NCI-H2107 (cell line): ENCODE results near the gene TAS2R5.
"Not testable (repeated sequence)": the region's sequence is repeated elsewhere in the genome, so short reads cannot be mapped to it uniquely, and the experiment has no call there.

Source experiments
- DNase-seq: peaks from one replicate; lab custom pipeline; 2025; lab: John Stamatoyannopoulos, UW

TAS2R5 gene, protein sequence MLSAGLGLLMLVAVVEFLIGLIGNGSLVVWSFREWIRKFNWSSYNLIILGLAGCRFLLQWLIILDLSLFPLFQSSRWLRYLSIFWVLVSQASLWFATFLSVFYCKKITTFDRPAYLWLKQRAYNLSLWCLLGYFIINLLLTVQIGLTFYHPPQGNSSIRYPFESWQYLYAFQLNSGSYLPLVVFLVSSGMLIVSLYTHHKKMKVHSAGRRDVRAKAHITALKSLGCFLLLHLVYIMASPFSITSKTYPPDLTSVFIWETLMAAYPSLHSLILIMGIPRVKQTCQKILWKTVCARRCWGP

DNA sequence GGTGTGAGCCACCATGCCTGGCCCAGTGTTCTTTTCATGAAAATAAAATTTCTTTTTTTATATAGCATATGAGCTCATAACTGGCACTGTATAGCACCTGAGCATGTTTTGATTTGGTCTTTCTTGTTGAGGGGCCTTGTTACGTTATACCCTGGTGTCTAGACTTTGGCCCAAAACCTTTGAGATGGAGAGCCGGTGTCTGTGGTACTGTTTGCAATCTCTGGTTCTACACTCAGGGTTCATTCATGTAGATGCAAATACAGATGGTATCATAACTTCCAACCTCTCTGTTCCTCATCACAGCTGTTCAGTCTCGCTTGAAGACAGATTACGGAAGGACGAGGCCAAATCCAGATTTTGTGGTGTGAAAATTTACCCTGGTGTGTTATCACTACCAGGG lies at the start of gene TAS2R5:
Gene TAS2R5, plus strand, starts transcription at position 301 of the 400 bp plus-strand sequence. CDS start 145 bp downstream, outside the sequence.
- no peak for DNase-seq

DNA sequence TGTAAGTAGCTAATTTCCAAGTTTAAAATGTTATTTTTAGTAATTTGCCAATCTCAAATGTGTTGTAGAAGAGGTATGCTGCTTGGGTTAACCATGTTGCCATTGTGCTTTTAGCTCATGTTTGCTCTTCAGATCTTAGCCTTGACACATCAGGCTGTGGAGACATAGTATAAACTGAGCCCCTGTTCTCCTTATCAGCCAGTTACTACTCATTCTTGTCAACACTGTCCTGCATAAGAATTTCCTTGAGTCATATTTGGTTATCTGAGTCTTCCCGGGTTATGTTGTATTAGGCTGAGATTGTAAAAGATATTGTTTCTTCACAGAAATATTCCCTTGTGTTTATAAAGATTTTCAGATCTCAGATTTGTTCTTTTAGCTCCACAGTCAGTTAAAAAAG lies 47.8 kb upstream of the TAS2R5 start:
- no peak for DNase-seq

DNA sequence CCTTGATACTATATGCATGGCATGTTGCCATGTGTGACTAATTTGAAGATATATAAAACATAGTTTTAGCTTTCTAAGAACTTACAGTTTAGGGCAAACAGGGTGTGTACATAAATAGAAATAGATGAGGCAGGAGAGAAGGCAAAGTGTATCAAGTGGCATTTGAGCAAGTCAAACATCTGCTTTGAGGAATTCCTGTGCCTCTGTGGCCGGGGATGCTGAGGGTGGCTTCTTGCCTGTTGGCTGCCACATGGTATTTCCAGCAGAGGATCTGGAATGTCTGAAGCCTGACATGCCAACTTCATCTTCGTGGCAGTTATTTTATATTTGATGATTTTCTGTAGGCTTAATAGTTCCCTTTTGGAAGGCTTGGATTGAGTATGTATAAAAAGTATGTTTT lies 45.9 kb upstream of the TAS2R5 start:
- DNase-seq = no peak

DNA sequence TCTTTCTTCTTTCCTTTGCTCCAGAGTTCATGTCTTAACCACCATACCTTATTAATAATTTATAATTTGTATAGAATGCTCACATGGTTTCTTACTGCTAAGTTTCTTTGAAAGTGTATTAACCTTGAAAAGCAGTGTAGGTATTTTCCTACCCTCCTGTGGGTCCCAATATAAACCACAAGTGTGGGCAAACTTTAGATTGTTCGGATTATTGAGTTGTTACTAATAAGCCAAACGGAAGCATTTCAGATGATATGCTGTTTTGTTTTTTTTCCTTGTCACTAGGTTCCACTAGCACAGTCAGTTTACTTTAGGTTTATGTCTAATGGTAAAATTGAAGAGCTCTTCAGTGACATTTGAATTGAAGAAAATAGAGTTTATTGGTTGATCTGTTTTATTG lies 41.6 kb upstream of the TAS2R5 start:
- DNase-seq = no peak

DNA sequence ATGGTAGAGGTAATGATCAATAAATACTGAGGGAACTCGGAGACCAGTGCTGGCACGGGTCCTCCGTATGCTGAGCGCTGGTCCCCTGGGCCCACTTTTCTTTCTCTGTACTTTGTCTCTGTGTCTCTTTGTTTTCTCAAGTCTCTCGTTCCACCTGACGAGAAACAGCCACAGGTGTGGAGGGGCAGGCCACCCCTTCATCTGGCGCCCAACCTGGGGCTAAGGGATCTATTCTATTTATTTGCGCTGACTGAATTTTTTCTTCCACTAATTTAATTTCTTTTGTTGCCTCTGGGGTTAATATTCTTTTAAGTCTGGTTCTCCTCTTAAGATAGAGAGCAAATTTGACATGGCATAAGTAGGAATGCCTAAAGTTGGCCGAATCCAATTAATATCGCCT lies 38.1 kb upstream of the TAS2R5 start:
- not testable (repeated sequence) for DNase-seq

DNA sequence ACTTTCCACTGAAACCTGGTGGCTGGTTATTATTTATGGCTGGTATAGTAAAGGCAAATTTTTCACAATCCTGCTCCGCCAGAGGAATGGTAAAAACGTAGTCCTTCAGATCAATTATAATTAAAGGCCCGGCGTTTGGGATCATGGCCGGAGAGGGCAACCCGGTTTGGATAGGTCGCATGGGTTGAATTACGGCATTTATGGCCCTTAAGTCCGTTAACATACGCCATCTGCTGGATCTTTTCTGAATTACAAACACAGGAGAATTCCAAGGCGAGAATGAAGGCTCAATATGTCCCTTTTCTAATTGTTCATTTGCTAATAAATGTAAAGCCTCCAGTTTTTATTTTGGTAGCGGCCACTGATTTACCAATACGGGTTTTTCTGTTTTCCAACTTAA lies 37.4 kb upstream of the TAS2R5 start:
- no peak for DNase-seq

DNA sequence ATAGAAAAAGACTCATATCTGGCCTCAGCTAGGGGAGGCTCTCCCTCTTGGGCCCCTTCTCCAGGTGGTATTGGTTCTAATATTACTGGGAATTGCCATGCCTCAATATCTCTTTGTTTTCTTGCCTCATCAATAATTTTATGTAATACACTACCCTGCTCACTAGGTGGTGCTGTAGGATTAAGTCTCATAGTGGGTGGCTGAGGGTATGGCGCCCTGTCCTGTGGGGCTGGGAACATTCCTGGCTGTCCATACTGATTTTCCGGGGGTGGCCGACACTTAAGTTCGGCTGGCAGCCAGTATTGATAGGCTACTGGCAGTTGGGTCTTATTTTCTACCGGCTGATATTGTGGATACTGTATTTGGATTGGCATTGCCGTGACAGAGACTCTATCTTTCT lies 35.1 kb upstream of the TAS2R5 start:
- DNase-seq = no peak

DNA sequence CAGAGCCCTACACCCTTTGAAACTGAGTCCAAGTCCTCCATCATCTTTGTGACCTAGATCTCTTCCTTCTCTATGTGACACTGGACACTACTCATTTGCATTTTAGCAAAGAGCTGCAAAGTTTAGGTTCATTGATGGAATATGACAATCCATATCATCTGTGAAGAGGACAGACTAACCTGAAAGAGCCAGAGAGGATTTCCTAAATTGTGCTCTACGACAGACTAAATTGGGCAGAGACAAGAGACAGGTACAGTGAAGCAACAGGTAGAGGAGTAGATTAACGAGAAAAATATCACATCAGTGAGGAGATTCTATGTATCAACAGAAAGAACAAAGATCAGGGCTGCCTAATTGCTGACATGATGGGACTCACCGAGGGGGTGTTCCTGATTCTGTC lies 26.2 kb upstream of the TAS2R5 start, which contains the start of gene TAS2R3:
Gene TAS2R3, plus strand, starts transcription at position 301 of the 400 bp plus-strand sequence. Its CDS starts 62 bp downstream, at position 363.
- DNase-seq = no peak

DNA sequence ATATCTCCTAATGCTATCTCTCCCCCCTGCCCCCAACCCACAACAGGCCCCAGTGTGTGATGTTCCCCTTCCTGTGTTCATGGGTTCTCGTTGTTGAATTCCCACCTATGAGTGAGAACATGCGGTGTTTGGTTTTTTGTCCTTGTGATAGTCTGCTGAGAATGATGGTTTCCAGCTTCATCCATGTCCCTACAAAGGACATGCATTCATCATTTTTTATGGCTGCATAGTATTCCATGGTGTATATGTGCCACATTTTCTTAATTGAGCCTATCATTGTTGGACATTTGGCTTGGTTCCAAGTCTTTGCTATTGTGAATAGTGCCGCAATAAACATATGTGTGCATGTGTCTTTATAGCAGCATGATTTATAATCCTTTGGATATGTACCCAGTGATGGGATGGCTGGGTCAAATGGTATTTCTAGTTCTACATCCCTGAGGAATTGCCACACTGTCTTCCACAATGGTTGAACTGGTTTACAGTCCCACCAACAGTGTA lies 19.9 kb upstream of the TAS2R5 start:
- not testable (repeated sequence) for DNase-seq

DNA sequence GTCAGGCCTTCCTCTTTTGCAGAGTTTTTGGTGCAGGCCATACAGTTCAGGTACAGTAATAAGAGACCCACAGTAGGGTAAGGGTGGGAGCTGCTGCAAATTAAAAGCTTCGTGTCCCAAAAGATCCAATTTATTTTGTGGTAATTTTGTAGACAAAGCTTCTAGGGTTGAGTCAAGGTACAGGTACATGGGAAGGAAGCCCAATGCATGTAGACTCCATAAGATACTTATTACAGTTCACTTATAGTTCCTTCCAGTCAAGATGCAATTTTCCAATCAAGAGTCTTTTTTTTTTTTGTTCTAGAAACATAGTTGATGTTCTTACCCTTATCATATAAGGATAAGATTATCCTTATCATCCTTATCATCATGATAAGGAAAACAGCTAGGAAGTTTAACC lies 13.6 kb upstream of the TAS2R5 start, which contains the start of gene TAS2R4:
Gene TAS2R4, plus strand, starts transcription at position 301 of the 400 bp plus-strand sequence. CDS start 1,815 bp downstream, outside the sequence.
- DNase-seq = no peak

DNA sequence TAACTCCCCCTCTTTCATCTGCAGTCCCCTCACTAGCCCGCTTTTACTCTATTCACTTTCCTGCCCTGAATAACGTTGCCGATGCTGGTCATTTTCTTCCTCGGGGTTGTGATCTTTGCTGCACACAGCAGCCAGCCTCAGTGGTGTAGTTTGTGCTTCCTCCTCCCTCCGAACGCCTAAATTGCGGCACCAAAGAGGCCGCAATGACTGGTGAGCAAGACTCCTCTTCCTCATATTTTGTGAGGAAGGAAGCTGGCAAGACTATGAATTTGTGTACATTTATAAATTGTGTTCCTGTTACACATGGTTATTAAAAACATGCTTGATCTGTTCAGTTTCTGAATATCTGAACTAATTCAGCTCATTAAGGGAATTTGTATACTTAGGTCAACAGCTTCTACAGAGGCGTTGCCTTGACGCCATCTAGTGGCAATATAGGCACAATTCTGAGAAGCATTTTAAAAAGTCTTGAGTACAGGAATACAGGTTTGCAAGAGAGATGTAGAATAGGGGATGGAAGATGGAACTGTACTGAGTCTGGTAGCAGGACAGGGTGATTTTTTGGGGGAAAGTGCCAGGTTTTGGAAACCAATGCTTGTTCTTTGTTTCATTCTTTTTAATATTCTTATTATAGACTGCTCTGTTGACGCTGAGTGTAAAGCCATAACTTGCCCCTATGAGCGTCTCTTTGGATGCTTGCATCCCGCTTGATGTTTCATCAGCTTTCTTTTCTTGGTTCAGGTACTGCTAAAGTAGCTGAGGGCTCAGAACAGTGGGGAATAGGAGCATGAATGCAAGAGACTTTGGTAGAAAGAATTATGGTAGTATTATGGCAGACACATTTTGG lies 4.1 kb upstream of the TAS2R5 start:
- DNase-seq = peak; percentile 34

DNA sequence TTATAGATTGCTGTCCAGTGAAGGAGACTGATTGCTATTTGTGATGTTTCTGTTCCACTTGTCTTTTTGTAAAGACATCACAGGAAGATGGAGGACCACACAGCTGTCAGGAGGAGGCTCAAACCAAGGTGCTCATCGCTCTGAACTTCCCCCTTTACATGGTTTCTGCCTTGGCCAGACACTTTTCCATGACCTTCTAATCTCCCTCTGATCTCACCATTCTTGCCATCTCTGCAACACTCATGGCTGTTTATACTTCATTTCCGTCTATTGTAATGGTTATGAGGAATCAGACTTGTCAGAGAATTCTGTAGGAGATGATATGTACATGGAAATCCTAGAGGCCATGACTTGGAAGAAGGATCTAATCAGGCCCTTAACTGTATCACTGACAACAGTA lies 1.7 kb upstream of the TAS2R5 start:
- no peak for DNase-seq

DNA sequence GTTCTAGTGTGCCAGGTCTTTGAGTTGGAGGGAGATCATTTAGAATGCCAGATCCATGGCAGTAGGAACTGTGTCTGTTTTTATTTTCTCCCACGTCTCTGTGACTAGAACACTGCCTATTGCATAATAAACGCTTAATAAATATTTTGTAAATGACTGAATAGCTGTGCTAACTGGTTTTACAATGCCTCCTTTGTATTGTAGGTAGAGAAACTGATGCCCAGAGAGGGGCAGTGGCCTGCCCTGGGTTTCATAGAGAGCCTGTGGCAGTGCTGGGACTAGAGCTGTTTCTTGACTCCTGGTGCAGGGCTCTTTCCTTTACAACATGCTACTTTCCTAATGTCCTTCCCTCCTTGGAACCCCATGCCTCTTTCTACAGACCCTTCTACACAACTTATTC lies 2.5 kb downstream of the TAS2R5 start:
- DNase-seq = no peak

DNA sequence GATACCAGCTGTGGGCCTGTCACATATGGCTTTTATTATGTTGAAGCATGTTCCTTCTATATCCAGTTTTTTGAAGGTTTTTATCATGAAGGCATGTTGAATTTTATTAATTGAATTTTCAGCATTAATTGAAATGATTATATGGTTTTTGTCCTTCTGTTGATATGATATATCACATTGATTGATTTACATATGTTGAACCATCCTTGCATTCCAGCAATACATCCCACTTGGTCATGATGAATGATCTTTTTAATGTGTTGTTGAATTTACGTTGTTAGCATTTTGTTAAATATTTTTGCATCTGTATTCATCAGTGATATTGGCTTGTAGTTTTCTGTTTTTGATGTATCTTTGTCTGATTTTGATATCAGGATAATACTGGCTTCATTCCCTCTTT lies 30.1 kb downstream of the TAS2R5 start:
- no peak for DNase-seq

DNA sequence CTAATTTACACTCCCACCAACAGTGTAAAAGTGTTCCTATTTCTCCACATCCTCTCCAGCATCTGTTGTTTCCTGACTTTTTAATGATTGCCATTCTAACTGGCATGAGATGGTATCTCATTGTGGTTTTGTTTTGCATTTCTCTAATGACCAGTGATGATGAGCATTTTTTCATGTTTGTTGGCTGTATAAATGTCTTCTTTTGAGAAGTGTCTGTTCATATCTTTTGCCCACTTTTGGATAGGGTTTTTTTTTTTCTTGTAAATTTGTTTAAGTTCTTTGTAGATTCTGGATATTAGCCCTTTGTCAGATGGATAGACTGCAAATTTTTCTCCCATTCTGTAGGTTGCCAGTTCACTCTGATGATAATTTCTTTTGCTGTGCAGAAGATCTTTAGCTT lies 32.4 kb downstream of the TAS2R5 start:
- not testable (repeated sequence) for DNase-seq

DNA sequence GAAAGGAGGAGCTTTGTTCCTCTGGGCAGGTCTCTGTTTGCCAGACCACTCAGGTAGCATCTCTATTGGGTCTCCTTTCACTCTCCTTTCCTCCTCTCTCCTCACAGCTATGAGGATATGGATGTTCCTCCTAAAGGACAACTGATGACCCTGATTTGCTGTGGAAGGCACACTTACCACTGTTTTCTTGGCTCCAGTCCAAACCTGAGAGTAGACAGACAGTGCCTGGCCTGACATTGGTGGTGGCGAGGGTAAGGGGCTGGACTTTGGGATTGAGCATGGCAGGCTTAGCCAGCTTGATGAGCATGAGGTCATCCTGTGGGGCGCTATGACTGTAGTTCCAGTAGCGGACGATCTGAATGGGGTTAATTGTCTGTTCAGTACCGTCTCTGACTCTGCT lies 47.7 kb downstream of the TAS2R5 start:
- DNase-seq = no peak

DNA sequence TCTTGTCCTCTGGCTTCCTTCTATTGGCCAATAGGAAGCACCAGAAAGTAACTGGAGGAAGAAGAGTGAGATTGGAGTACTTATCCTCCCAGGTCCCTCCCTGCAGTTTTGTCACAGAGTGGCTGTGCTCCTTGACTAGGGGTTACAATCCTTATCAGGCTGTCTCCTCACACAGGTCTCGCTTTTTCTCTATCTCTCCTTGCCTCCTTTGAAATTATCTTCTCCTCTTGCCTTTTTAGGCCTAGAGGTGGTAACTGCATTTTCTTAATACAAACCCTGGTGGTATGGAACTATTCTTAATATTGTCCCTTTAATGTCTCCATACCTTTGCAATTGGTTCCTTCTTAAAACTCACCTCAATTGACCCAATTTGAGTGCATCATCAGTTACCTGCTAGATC lies 48.6 kb downstream of the TAS2R5 start:
- no peak for DNase-seq

DNA sequence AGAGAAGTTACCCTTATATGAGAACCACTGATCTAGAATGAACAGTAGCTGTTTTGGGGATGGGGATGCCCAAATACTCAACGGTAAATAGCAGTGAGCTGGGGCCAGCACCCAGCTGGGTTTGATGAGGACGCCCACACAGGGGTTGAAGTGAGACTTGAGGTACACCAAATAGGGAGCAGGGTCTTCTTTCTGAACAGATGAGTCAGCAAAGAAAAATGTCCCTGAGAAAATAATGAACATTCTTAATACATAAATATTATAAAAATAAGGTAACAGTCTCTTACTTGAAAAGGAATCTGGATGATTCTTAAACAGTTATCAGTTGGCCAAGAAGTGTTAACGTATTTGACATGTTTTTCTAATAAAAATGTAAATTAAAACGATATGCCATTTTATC lies 49.2 kb downstream of the TAS2R5 start:
- DNase-seq = no peak

DNA sequence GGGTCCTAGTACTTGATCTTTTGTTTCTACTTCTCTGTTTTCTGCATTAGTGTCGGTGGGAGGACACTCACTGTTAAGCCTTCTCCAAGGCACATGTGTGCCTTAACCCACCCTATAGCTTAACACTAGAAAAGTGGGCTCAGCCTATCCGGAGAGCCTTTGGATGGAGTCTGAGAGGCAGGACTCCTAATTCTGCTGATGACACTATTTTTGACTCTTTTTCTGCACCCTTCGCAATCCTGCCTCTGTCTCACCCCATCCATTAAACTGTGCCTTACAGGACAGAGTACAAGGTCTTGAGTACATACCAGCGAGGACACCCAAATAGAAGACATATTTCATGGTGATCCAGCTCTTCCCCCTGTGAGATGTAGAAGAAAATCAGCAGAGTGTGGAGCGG lies 50.7 kb downstream of the TAS2R5 start:
- no peak for DNase-seq
